Measurements from ENCODE around the gene DIO1. TPM values are rescaled to one million over a fixed set of nuclear protein-coding genes. Genes with fewer than 3 reads are reported as not detected.

Gene DIO1
- total RNA-seq, 1 experiment from 2014 or later, result not detected

- ChIA-PET CTCF (no interaction called here), POLR2A (ENCODE audit: unreplicated experiment) (no interaction called here)
- H3K27ac ChIP-seq, result no peak overlapping the region
- no peak for DNase-seq
- TF ChIP-seq EZH2 (IDR thresholded peaks at IDR 0.05; ENCODE audit: low read depth), result no peak
- TF ChIP-seq CTCF (conservative IDR thresholded peaks at IDR 0.05), result no peak
- H3K36me3 ChIP-seq (ENCODE audit: low read depth), result peaks cover 47% of the 10 kb centered on the region
- H3K27me3 ChIP-seq (ENCODE audit: insufficient read depth, low read depth), result no peaks in the 10 kb centered on the region
- H3F3A ChIP-seq (ENCODE audit: insufficient read depth, low read depth), result 0 out of 2 replicates have a peak, but pooled peaks cover 5% of the 10 kb centered on the region
- H4K20me1 ChIP-seq (ENCODE audit: insufficient read depth), result no peaks in the 10 kb centered on the region
- H3K9me2 ChIP-seq (ENCODE audit: insufficient read depth), result no peaks in the 10 kb centered on the region
- intact Hi-C loops (cut with micrococcal nuclease; ENCODE audit: unreplicated experiment), result no loop called here
- no peaks in the 10 kb centered on the region for H3K4me1 ChIP-seq (replicated peaks; ENCODE audit: insufficient read depth)
- H3K4me2 ChIP-seq, result no peak overlapping the region
- no TSS peak for BruUV-seq (replicated peaks)
- no peak overlapping the region for H3K4me3 ChIP-seq
- no peak overlapping the region for H2AFZ ChIP-seq
- no peaks in the 10 kb centered on the region for H3K79me2 ChIP-seq (ENCODE audit: low read depth)
- peaks cover 26% of the 10 kb centered on the region for H3K9me3 ChIP-seq (ENCODE audit: insufficient read depth, low read depth)
Observed at GRCh38 chr1:53930932-53931331, 36.9 kb downstream of the DIO1 start.

GRCh38 chr1:53931523-53931922 lies 37.5 kb downstream of the DIO1 start:
- BruUV-seq (replicated peaks), result no TSS peak
- Histone ChIP-seq H4K20me1 (ENCODE audit: insufficient read depth) (no peaks in the 10 kb centered on the region), H3K9me3 (ENCODE audit: insufficient read depth, low read depth) (peaks cover 26% of the 10 kb centered on the region), H3K4me3 (no peak overlapping the region), H3K27me3 (ENCODE audit: insufficient read depth, low read depth) (no peaks in the 10 kb centered on the region), H3K9me2 (ENCODE audit: insufficient read depth) (no peaks in the 10 kb centered on the region), H2AFZ (no peak overlapping the region), H3K4me2 (no peak overlapping the region), H3K36me3 (ENCODE audit: low read depth) (peaks cover 47% of the 10 kb centered on the region), H3K27ac (no peak overlapping the region), H3K4me1 (replicated peaks; ENCODE audit: insufficient read depth) (no peaks in the 10 kb centered on the region), H3F3A (ENCODE audit: insufficient read depth, low read depth) (0 out of 2 replicates have a peak, but pooled peaks cover 5% of the 10 kb centered on the region), H3K79me2 (ENCODE audit: low read depth) (no peaks in the 10 kb centered on the region)
- no peak for TF ChIP-seq EZH2 (IDR thresholded peaks at IDR 0.05; ENCODE audit: low read depth)
- no peak for TF ChIP-seq CTCF (conservative IDR thresholded peaks at IDR 0.05)
- no peak for DNase-seq
- POLR2A ChIA-PET (ENCODE audit: unreplicated experiment), result no interaction called here
- intact Hi-C loops (cut with micrococcal nuclease; ENCODE audit: unreplicated experiment), result no loop called here
- CTCF ChIA-PET, result no interaction called here

- ChIA-PET CTCF (no interaction called here), POLR2A (ENCODE audit: unreplicated experiment) (no interaction called here)
Observed at GRCh38 chr1:53934170-53934765, 40.3 kb downstream of the DIO1 start.

More at GRCh38 chr1:53934170-53934765, 40.3 kb downstream of the DIO1 start:
- H3K36me3 ChIP-seq (ENCODE audit: low read depth), result peaks cover 37% of the 10 kb centered on the region
- DNase-seq, result no peak
- no peak overlapping the region for H3K27ac ChIP-seq
- TF ChIP-seq CTCF (conservative IDR thresholded peaks at IDR 0.05), result no peak
- no peaks in the 10 kb centered on the region for H3K9me2 ChIP-seq (ENCODE audit: insufficient read depth)
- intact Hi-C loops (cut with micrococcal nuclease; ENCODE audit: unreplicated experiment), result no loop called here
- H3K4me2 ChIP-seq, result no peak overlapping the region
- H3K79me2 ChIP-seq (ENCODE audit: low read depth), result no peaks in the 10 kb centered on the region
- no peaks in the 10 kb centered on the region for H3K4me1 ChIP-seq (replicated peaks; ENCODE audit: insufficient read depth)
- H3F3A ChIP-seq (ENCODE audit: insufficient read depth, low read depth), result peaks cover 3% of the 10 kb centered on the region; the same call in 1 of the 2 replicates
- H4K20me1 ChIP-seq (ENCODE audit: insufficient read depth), result no peaks in the 10 kb centered on the region
- H3K4me3 ChIP-seq, result no peak overlapping the region
- BruUV-seq (replicated peaks), result no TSS peak
- H2AFZ ChIP-seq, result no peak overlapping the region
- no peaks in the 10 kb centered on the region for H3K27me3 ChIP-seq (ENCODE audit: insufficient read depth, low read depth)
- peaks cover 26% of the 10 kb centered on the region for H3K9me3 ChIP-seq (ENCODE audit: insufficient read depth, low read depth)
